Measurements from ENCODE around the gene PRDM11.

GRCh38 chr11:45113807-45114206, 32.6 kb upstream of the PRDM11 start:
- TF ChIP-seq NR1H2 (CRISPR knock-in tag; IDR thresholded peaks at IDR 0.05) (no peak), CTCF (IDR thresholded peaks at IDR 0.05) (no peak), ATF1 (CRISPR knock-in tag; IDR thresholded peaks at IDR 0.05) (no peak), ETV6 (CRISPR knock-in tag; IDR thresholded peaks at IDR 0.05) (no peak)
